ENCODE measurements around the gene SYNRG.
"Not testable (repeated sequence)": the region's sequence is repeated elsewhere in the genome, so short reads cannot be mapped to it uniquely, and the experiment has no call there.

The SYNRG gene

GRCh38 chr17:37609170-37610040 lies at the start of gene SYNRG:
SYNRG (minus strand) TSS chr17:37609418; CDS start chr17:37609355, 63 bp downstream.
- peak; percentile 96 for DNase-seq (ENCODE audit: low spot score)

DNA sequence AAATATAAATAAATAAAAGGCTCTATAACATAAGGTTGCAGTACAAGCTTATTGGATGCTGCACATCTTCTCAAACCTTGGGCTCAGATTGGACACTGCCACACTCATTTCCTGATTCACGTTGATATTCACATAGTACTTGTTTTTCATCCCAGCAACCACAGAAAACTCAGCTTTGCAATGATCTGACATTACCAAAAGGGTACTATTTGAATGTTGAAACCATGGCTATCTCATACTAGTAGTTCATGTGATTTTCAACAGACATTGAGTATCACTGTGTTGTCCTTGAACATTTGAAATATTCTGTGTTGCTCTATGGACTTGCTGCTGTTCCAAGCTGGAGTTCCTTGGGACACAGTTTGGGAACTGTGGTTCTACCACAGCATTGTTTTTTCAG lies 48.0 kb upstream of the SYNRG start:
- no peak for DNase-seq (ENCODE audit: low spot score)

GRCh38 chr17:37651849-37652248 lies 42.6 kb upstream of the SYNRG start:
- DNase-seq (ENCODE audit: low spot score), result no peak

GRCh38 chr17:37650419-37651003 lies 41.3 kb upstream of the SYNRG start:
- DNase-seq (ENCODE audit: low spot score), result peak; percentile 34

DNA sequence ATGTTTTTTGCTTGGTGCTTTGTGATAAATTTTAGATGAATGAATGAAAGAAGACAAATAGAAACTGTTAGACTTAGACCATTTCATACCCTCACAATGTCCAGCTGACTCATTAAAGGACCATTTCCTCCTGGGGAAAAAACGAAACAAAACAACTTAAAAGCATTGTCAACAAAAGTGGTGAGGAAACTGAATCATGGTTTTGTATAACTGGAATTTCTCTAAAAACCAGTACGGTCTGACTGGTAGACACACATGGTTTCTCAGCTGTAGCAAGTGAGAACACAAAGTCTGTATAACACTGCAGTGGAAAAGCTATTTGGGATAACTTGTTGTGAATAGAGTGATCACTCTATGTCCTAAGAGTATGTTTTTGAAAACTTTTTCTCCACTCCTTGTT lies 39.3 kb upstream of the SYNRG start:
- DNase-seq (ENCODE audit: low spot score), result no peak

- DNase-seq (ENCODE audit: low spot score), result no peak
Measured at GRCh38 chr17:37647856-37648255, 38.6 kb upstream of the SYNRG start.

GRCh38 chr17:37643869-37644268 lies 34.7 kb upstream of the SYNRG start:
- no peak for DNase-seq (ENCODE audit: low spot score)

DNA sequence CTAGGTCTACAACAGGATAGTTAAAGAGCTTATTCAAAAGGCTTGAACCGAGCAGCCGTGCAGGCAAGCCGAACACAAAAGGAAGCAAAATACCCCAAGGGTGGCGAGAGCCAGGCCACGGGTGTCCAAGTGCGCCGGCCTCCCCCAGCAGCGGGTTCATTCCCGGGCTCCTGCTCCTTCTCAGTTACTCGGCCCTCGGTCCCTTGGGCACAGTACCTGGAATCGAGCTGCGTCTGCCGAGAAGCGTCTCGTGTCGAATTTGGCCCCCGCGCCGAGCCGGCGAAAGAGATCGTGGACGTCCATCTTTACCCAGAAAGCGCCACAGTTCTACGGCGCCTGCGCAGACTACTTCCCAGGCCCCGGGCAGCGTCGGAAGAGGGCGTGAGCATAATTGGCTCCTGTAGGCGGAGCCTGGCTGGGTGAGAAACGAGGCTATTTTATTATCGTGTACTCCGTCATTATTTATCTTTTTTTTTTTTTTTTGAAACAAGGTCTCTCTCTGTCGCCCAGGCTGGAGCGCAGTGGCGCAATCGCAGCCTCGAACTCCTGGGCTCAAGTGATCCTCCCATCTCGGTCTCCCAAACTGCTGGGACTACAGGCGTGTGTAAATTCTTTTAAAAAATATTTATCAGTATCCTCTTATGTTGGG lies 34.0 kb upstream of the SYNRG start, which contains the start of gene DDX52:
DDX52 (minus strand) TSS at position 329 of the 649 bp plus-strand sequence; CDS start at position 303, 26 bp downstream.
- DNase-seq (ENCODE audit: low spot score), result peak; percentile 89

DNA sequence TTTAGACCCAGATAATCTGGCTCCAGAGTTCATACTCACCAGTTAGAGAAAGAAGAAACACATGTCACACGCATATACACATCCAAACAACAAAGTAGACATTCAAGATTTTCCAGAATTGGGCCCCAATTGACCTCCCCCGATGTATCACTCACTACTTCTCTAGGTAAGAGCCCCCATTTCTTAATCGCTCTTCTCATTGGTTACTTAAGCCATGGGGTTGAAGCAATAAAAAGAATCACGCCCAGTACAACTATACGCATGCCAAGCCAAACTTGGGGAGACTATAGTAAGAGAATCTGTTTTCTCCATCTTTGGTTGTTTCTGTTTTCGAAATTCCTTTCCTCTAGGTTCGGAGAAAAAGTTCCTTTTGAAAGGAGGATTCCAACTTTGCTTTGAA lies 33.5 kb upstream of the SYNRG start:
- DNase-seq (ENCODE audit: low spot score), result no peak

GRCh38 chr17:37640015-37640414 lies 30.8 kb upstream of the SYNRG start:
- no peak for DNase-seq (ENCODE audit: low spot score)

DNA sequence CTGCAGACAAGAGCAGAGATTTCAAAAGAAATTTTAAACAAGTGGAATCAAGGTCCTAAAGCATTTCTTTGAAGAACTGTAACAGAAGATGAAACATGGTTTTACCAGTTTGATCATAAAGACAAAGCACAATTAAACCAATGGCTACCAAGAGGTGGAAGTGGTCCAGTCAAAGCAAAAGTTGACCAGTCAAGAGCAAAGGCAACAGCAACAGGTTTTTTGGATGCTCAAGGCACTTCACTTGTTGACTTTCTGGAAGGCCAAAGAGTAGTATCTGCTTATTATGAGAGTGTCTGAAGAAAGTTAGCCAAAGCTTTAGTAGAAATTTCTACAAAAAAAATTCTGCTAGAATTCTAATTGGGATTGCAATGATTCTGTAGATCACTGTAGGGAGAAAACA lies 28.7 kb upstream of the SYNRG start:
- no peak for DNase-seq (ENCODE audit: low spot score)

DNA sequence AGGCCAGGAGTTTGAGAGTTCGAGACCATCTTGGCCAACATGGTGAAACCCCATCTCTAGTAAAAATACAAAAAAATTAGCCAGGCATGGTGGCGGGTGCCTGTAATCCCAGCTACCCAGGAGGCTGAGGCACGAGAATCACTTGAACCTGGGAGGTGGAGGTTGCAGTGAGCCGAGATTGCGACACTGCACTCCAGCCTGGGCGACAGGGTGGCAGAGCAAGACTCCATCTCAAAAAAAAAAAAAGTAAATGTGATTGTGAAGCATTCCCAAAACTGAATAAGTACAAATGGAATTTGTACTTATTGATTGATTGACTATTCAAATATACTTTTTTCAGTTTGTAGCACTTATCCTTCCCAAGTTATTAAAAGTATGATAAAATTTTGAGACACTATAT lies 7.2 kb upstream of the SYNRG start:
- not testable (repeated sequence) for DNase-seq (ENCODE audit: low spot score)

GRCh38 chr17:37614823-37615222 lies 5.6 kb upstream of the SYNRG start:
- no peak for DNase-seq (ENCODE audit: low spot score)

DNA sequence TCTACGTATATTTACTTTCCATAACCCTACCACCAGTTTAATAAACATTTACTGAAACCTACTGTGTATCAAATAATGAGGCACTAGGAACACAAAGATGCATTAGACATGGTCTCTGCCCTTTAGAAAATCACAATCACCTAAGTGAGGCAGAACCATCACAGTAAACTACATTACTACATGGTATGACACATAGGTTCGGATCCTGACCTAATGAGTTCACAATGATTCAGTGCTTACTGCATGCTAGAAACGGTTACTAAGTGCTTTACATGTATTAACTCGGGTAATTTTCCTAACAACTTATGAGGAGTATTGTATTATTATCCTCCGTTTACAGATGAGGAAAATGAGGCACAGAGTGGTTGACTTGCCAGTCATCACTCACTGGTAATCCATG lies 5.2 kb upstream of the SYNRG start:
- no peak for DNase-seq (ENCODE audit: low spot score)

- DNase-seq (ENCODE audit: low spot score), result peak; percentile 16
Measured at GRCh38 chr17:37610971-37611370, 1.8 kb upstream of the SYNRG start.

- not testable (repeated sequence) for DNase-seq (ENCODE audit: low spot score)
Measured at GRCh38 chr17:37610041-37610420, 813 bp upstream of the SYNRG start.

GRCh38 chr17:37608351-37609169 lies 658 bp downstream of the SYNRG start:
- peak; percentile 49 for DNase-seq (ENCODE audit: low spot score)

- DNase-seq (ENCODE audit: low spot score), result no peak
Measured at GRCh38 chr17:37607637-37608331, 1.4 kb downstream of the SYNRG start.

DNA sequence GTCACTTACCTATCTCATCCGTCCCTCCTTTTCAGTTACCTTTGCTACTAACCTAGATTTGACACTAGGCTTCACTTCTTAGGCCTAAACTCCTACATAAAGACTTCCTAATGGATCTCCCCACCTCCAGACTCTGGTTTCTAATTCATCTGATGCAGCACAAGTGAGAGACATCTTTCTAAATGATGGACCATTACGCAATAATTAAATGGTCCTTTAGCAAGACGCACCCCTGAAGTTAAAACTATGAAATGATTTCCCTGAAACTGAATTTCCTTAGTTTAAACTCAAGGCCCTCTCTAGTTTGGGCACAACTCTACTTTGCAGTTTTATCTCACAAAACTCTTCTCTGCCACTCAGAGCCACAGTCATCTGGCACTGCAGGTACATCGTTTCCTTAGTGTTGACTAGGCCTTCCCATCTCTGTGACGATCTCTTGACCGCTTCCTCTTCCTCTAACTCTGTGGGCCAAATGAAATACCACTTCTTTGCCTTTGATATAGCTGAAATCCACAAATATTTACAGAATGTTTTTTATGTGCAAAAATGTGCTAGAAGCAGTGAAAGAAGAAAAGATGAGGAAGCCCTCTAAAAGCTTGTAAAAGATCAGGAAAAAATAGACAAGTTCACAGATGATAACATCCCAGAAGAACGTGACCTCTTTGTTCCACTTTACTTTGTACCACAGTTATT lies 3.3 kb downstream of the SYNRG start:
- DNase-seq (ENCODE audit: low spot score), result no peak

- no peak for DNase-seq (ENCODE audit: low spot score)
Measured at GRCh38 chr17:37605081-37605480, 4.1 kb downstream of the SYNRG start.

DNA sequence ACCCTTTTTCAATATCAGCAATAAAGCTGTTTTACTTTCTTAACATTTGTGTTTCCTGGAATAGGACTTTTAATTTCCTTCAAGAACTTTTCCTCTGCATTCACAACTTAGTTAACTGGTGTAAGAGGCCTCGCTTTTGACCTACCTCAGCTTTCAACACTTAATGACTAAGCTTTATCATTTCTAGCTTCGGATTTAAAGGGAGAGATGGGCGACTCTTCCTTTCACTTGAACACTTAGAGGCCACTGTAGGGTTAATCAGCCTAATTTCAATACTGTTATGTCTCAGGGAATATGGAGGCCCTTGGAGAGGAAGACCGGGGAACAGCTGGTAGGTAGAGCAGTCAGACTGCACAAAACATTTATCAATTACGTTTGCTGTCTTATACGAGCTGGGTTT lies 4.7 kb downstream of the SYNRG start:
- DNase-seq (ENCODE audit: low spot score), result no peak

All from globus pallidus (tissue), 1 donor.